ENCODE measurements around the gene OR6C2.

DNA sequence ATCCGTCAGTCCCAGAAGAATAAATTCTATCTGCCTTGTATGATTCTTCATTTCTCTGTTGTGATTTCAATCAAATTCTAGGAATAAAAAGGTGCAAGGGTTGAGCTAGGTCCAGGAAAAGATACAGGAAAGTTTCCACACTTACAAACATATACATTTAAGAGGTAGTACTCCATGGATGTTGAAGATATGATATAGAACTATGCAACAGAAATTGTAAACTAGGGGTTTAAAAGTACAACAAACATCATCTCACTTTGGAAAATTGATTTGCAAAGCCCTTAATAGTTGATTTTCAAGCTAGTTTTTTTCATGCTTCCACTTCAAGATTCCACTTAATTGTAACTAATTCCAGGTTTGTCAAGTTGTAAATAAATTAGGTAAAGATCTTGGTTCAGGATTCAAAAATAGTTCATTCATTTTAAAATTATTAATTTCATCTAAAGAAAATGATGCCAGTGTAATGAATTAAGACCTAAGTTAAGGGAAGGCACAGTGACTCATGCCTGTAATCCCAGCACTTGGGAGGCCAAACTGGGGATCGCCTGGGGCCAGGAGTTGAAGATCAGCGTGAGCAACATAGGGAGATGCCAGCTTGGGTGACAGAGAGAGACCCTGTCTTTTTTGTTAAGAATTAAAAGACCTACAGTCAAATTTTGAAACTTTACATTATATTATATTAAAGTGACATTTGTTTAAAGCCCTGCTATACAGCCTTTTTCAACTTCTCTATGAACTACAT, 26.4 kb downstream of the OR6C2 start, which contains the start of gene OR6C70:
- TF ChIP-seq, protein P1, sequence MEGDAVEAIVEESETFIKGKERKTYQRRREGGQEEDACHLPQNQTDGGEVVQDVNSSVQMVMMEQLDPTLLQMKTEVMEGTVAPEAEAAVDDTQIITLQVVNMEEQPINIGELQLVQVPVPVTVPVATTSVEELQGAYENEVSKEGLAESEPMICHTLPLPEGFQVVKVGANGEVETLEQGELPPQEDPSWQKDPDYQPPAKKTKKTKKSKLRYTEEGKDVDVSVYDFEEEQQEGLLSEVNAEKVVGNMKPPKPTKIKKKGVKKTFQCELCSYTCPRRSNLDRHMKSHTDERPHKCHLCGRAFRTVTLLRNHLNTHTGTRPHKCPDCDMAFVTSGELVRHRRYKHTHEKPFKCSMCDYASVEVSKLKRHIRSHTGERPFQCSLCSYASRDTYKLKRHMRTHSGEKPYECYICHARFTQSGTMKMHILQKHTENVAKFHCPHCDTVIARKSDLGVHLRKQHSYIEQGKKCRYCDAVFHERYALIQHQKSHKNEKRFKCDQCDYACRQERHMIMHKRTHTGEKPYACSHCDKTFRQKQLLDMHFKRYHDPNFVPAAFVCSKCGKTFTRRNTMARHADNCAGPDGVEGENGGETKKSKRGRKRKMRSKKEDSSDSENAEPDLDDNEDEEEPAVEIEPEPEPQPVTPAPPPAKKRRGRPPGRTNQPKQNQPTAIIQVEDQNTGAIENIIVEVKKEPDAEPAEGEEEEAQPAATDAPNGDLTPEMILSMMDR (IDR thresholded peaks at IDR 0.05): no peak
- TF ChIP-seq EZH2 (IDR thresholded peaks at IDR 0.05) (no peak), EZH2phosphoT487 (IDR thresholded peaks at IDR 0.05) (no peak)
